Endothelial cell of coronary artery (primary cell): Measurements from ENCODE around the gene ZDHHC3. TPM values are rescaled to one million over a fixed set of nuclear protein-coding genes. Genes with fewer than 3 reads are reported as not detected.

Experiments used
- total RNA-seq: library from RNA; depleted of rRNA; stranded (reverse); fragments of >200 nt; gene quantifications from 2 replicates; pipeline ENCODE4 v1.2.3, GENCODE V29; 2014

Gene ZDHHC3, protein sequence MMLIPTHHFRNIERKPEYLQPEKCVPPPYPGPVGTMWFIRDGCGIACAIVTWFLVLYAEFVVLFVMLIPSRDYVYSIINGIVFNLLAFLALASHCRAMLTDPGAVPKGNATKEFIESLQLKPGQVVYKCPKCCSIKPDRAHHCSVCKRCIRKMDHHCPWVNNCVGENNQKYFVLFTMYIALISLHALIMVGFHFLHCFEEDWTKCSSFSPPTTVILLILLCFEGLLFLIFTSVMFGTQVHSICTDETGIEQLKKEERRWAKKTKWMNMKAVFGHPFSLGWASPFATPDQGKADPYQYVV
- 48.7 and 50.4 TPM in 2 replicates for total RNA-seq

DNA sequence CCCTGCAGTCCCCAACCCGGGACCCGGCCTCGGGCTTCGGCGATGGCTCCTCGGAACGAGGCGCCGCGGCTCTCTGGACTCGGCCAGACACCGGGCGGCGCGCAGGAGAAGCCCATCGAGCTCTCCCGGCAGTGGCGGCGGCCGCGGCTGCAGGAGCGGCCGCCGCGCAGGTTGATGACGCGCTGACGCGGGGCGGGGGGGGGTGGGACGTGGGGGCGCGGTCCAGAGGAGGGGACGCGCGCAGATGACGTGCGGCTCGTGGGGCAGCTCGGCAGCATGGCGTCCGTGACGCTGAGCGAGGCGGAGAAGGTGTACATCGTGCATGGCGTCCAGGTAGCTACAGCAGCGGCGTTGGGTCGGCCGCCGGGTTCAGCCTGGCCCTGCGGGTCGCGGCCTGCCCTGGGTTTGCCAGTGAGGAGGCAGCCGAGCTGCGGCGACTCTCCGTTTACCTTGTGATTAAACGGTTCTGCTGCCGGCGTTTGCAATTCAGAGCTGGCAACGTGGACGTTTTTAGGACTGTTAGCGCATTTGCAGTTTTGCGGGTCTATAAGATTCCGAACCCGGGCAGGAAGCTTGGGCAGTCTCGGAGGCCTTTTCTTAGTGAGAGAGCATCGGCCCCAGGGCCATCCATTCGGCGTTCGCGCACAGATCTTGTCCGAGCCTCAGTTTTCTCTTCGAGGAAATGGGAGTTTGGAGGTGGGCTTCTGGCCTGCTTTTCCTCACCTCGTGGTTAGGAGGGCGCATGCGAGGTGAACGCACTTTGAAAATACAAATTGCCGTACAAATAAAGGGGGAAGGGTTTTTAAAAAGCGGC, at the start of gene ZDHHC3, which contains the start of gene EXOSC7:
Gene ZDHHC3, minus strand, starts transcription at position 173 of the 814 bp plus-strand sequence. CDS start 16,738 bp downstream, outside the sequence.
Gene EXOSC7, plus strand, starts transcription at position 243 of the 814 bp plus-strand sequence. Its CDS starts 34 bp downstream, at position 277.

Other genes with a start within 250 kb of the ZDHHC3 start
- gene ZNF501, start 246.5 kb downstream of the ZDHHC3 start, total RNA-seq = 4.7 and 7.8 TPM in 2 replicates
- gene KIAA1143, start 214.6 kb downstream of the ZDHHC3 start, total RNA-seq = 14.0 and 16.0 TPM in 2 replicates
- gene KIF15, start 214.4 kb downstream of the ZDHHC3 start, total RNA-seq = 5.6 and 12.7 TPM in 2 replicates
- gene TMEM42, start 114.3 kb downstream of the ZDHHC3 start, total RNA-seq = 9.0 and 11.6 TPM in 2 replicates
- gene TGM4, start 101.6 kb downstream of the ZDHHC3 start, total RNA-seq = 0.09 TPM in 2 replicates
- 60.0 and 61.7 TPM in 2 replicates for gene EXOSC7, start 70 bp upstream of the ZDHHC3 start, total RNA-seq
- 0.72 and 2.6 TPM in 2 replicates for gene CLEC3B, start 50.1 kb upstream of the ZDHHC3 start, total RNA-seq
- 3.3 and 5.1 TPM in 2 replicates for gene CDCP1, start 170.2 kb upstream of the ZDHHC3 start, total RNA-seq